AG10803 (cell line): ENCODE measurements around the gene MPZL1.

Experiments used
- DNase-seq: peaks from one replicate; pipeline ENCODE4 v3.0.0; 2010; ENCODE audit warnings: low read depth
- H3K4me3 ChIP-seq: 2 replicates; pipeline ENCODE4 v1.5.1; 2011; ENCODE audit warnings: mild to moderate bottlenecking, low read length, control low read depth
- TF ChIP-seq, protein P1 (sequence below): conservative IDR thresholded peaks from 2 replicates; pipeline ENCODE4 v1.5.1; 2011; ENCODE audit warnings: mild to moderate bottlenecking, low read length, control low read depth, inconsistent platforms

The MPZL1 gene

DNA sequence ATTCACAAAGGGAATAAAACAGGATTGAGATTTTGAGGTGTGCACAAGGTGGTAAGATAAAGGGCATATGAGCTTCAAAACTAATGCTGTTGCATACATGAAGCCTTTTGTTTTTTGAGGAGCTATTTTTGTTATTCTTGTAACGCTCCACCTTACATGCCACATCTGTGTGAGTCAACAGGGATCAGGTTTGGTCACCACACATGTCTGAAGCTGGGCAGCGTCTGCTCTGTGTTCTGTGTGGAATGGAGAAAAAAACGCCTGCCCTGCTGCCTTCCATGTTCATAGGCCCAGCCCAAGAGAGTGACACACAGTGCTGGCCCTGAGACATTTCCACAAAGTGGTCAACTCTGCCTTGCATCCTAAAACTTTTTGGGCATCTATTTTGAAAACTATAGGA lies 67.7 kb downstream of the MPZL1 start:
- H3K4me3 ChIP-seq, result no peak overlapping the region
- TF ChIP-seq, protein P1, sequence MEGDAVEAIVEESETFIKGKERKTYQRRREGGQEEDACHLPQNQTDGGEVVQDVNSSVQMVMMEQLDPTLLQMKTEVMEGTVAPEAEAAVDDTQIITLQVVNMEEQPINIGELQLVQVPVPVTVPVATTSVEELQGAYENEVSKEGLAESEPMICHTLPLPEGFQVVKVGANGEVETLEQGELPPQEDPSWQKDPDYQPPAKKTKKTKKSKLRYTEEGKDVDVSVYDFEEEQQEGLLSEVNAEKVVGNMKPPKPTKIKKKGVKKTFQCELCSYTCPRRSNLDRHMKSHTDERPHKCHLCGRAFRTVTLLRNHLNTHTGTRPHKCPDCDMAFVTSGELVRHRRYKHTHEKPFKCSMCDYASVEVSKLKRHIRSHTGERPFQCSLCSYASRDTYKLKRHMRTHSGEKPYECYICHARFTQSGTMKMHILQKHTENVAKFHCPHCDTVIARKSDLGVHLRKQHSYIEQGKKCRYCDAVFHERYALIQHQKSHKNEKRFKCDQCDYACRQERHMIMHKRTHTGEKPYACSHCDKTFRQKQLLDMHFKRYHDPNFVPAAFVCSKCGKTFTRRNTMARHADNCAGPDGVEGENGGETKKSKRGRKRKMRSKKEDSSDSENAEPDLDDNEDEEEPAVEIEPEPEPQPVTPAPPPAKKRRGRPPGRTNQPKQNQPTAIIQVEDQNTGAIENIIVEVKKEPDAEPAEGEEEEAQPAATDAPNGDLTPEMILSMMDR, result no peak
- no peak for DNase-seq

DNA sequence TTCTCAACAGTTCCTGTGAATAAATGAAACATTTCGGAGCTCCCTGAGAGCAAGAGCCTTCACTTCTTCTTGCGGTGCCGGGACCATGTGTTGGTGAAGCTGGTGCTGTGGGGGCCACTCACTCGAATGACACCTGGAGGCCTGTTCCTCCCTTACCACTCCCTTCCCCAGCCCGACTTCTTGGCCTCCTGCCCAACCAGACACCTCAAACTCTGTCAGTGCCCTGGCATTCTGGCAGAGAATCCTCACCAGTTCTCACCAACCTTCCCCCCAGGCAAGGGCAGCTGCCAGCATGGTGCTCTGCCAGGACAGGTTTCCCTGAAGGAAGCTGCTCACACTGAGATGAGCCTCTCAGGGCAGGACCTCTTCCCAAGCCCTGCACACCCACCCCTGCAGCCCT lies 68.3 kb downstream of the MPZL1 start:
- TF ChIP-seq, protein P1, result no peak
- no peak for DNase-seq
- no peak overlapping the region for H3K4me3 ChIP-seq

DNA sequence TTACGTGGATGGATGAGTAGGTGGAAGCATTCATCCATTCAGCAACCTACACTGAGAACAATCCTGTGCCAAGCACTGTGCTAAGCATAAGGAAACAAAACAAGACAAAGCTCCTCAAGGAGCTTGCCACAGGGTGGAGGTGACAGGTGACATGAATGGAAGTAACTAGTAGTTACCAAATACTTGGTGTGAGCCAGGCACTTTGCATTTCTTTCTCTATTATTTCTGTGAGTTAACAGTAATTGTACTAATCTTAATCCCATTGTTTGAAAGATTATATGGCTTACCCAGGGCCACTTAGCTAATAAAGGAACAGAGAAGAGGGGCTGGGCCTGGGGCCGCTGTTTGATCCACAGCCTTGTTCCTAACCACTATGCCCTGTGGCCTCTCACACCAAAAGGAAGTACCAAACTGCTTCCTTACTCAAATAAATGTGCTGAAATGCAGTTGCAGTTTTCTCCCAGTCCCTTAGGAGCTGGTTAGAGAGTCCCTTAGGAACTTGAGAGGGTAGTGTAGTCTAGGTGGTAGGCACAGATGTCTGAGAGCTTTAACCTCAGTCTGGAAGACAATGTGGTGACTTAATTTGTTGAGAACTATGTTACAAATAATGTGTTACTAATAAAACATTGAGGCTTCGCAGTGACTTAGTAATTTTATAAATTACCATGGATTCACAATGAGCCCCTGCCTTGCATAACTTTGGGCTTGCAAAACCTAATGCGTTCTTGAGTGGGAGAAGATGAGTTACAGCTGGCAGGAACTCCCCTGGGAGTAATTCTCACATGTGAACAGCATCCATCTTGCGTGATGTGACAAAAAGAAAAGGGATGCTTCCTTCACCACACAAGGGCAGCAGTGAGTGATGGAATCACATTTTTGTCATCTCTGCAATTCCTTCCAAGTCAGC lies 69.8 kb downstream of the MPZL1 start:
- TF ChIP-seq, protein P1, result peak; percentile 25
- peak; percentile 100 for DNase-seq
- no peak overlapping the region for H3K4me3 ChIP-seq

DNA sequence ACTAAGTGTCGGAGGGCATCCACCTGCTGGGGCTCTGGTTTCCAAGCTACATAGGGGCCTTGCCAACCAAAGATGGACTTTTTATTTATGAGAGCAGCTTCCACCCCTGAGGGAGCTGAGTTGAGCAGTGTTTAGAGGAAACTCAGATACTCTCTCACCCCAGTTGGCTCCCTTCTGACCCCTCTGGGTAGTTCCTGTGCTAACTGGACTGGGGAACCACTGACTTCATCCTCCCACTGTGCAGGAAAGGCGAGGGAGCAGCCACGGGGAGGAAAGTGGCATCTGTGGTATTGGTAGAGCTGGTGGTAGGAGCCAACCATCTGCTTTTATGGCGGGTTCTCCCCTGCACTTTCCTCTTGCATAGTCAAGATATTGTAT lies 70.4 kb downstream of the MPZL1 start:
- no peak for DNase-seq
- no peak overlapping the region for H3K4me3 ChIP-seq
- TF ChIP-seq, protein P1, result no peak

DNA sequence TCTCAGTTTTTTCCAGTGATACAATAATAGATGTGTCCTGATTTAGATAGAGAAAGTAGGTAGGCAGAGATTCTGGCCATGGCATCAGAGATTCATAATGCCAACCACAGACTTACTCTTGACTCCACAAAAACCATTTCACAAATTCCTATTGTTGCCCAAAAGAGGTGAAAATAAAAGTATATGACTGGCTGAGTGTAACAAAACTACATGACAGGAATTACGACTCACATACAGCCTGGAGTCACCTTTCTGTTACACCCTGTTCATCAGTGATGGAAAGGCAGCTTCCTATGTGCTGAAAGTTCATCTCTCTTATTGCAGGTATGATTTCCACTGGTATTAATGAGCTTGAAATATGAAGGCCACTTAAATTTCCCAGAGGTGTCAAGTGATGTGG lies 72.3 kb downstream of the MPZL1 start:
- no peak for DNase-seq
- TF ChIP-seq, protein P1, result no peak

DNA sequence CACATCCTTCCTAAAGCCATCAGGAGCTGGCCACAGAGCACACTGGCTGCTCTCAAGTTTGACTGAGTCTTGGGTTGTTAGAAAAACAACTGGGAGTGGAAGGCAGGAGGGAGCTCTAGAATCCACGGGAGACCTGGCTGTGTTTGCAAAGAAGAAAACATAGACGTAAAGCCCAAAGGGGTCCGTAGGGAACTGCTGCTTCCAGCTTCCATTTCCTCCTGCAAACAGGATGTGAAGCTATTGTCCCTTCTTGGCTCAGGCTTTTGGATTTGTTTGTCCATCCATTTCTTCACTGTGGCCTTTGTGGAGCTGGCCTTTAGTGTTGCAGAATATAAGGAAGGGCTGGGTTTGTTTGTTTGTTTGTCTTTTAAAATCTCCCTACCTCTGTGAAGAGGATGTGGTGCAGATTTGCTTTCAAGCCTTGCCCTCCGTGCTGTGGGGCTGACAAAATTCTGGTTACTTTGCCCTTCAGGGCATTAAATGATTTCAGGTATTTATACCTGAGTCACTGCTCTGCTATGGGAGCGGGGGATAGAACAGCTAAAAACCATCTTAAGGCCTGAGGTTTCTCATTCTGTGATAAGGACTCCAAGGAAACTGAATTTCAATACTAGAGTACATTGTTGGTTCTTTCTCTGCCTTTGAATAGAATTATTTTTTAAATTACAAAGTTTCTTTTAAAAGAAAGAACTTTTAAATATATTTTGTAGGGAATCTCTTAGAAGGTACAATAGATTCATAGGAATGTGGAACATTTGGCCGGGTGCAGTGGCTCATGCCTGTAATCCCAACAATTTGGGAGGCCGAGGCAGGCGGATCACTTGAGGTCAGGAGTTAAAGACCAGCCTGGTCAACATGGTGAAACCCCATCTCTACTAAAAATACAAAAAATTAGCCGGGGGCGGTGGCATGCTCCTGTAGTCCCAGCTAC lies 74.3 kb downstream of the MPZL1 start:
- no peak overlapping the region for H3K4me3 ChIP-seq
- TF ChIP-seq, protein P1, result no peak
- DNase-seq, result peak; percentile 35

More for the DNA sequence above, 72.3 kb downstream of the MPZL1 start:
- H3K4me3 ChIP-seq, result no peak overlapping the region
